Mesothelial cell of epicardium (in vitro differentiated cells): ENCODE measurements around the gene TADA3. TPM values are rescaled to one million over a fixed set of nuclear protein-coding genes. Genes with fewer than 3 reads are reported as not detected.

Source experiments
- DNase-seq, 2 experiments: peaks; one replicate each; pipeline ENCODE4 v3.0.0; 2021; ENCODE audit warnings: low spot score in 2 of 2; ENCODE audit not compliant: unreplicated experiment in 2 of 2
- H3K27ac Mint-ChIP-seq: 2 replicates; pipeline ENCODE4 v1.8.0; 2021; ENCODE audit warnings: mixed read lengths
- H3K27me3 Mint-ChIP-seq: 2 replicates; pipeline ENCODE4 v1.8.0; 2021; ENCODE audit warnings: low read depth, mixed read lengths
- H3K36me3 Mint-ChIP-seq: 2 replicates; pipeline ENCODE4 v1.8.0; 2021; ENCODE audit warnings: mixed read lengths
- H3K4me1 Mint-ChIP-seq: 2 replicates; pipeline ENCODE4 v1.8.0; 2021; ENCODE audit warnings: mixed read lengths
- H3K4me3 Mint-ChIP-seq: 2 replicates; pipeline ENCODE4 v1.8.0; 2021; ENCODE audit warnings: mild to moderate bottlenecking, moderate library complexity, mixed read lengths
- H3K9me3 Mint-ChIP-seq: 2 replicates; pipeline ENCODE4 v1.8.0; 2021; ENCODE audit warnings: mixed read lengths
- CTCF ChIP-seq: fragments of 200-600 bp; sonication (generic); IDR thresholded peaks from one replicate; pipeline ENCODE4 v1.5.0; 2021; ENCODE audit warnings: antibody characterized with exemption; ENCODE audit not compliant: unreplicated experiment
- total RNA-seq: library from RNA; stranded (reverse); gene quantifications from 3 replicates; pipeline ENCODE4 v1.2.1, GENCODE V29; 2021

TADA3 gene
- total RNA-seq, 1 donor from 2014 or later, result 67.2 TPM

DNA sequence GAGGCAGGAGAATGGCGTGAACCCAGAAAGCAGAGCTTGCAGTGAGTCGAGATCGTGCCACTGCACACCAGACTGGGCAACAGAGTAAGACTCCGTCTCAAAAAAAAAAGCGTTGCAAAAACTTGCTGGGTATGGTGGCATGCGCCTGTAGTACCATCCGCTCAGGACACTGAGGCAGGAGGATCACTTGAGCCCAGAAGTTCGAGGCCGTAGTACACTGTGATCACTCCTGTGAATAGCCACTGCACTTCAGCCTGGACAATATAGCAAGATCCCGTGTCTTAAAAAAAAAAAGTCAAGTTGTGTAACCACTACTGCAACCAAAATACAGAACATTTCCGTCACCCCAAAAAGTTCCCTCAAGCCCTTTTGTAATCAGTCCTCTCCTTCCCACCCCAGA, 2.1 kb upstream of the TADA3 start:
- H3K27me3 Mint-ChIP-seq, result no peaks in the 10 kb centered on the region
- peaks cover 22% of the 10 kb centered on the region for H3K4me1 Mint-ChIP-seq
- H3K9me3 Mint-ChIP-seq, result no peaks in the 10 kb centered on the region
- peak overlapping the region; percentile 98 for H3K4me3 Mint-ChIP-seq
- peaks cover 25% of the 10 kb centered on the region for H3K36me3 Mint-ChIP-seq
- no peak for DNase-seq
- no peak for TF ChIP-seq CTCF
- peak overlapping the region; percentile 69 for H3K27ac Mint-ChIP-seq

DNA sequence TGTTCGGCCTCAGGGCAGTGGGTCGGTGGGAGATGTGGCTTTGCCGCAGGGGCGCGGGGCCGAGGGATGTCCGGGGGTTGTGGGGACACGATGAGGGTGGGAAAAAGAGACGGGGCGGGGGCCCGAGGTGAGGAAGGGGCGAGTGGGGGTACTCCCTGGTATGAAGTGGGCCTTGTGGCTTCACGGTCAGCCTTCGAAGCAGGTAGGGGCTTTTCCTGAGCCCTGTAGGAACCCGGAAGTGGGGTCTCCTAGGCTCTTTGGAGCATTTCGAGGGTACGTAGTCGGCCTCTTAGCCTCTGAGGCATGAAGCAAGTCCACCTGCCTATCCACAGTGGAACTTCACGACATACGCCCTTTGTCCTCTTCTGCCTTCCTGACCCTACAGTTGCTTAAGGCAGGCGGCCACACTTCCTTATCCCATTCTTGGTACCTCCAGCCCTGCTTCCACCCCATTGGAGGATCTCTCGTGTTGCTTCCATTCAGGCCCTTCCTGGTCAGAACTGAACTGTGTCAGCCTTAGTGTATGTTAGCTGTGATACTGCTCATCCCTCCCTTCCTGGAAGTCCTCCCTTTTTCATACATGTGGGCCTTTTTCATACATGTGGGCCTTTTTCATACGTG, 998 bp upstream of the TADA3 start:
- no peaks in the 10 kb centered on the region for H3K27me3 Mint-ChIP-seq
- no peaks in the 10 kb centered on the region for H3K9me3 Mint-ChIP-seq
- H3K4me1 Mint-ChIP-seq, result peaks cover 22% of the 10 kb centered on the region
- DNase-seq, result no peak
- H3K4me3 Mint-ChIP-seq, result peak overlapping the region; percentile 98
- no peak for TF ChIP-seq CTCF
- H3K36me3 Mint-ChIP-seq, result peaks cover 29% of the 10 kb centered on the region
- H3K27ac Mint-ChIP-seq, result peak overlapping the region; percentile 100

DNA sequence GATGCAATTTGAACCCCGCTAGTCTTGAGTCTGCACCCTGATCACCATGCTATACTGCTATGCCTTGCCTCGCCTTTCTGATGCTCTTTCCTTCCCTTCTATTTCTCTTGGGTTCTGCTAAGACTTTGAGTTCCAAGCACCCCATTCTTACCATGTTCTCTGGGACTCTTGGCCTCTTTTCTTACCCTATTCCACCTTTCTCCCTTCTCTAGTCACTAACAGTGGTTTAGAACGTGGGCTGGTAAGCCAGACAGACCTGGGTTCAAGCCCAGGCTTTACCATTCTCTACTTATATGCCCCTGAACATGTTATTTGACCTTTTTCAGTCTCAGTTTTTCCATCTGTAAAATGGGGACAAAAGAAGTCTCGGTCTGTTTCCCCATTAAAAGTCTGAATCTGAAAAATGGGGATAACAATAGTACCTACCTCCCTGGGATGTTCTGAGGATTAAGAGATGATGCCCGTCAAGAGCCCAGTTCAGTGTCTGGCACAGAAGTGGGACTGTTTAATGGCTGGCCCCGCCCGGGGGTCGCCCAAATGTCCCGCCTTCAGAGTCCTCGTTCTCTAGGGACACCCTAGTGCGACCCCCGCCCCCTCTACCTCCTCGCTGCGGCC, 376 bp downstream of the TADA3 start:
- Mint-ChIP-seq H3K4me1 (peaks cover 22% of the 10 kb centered on the region), H3K27me3 (no peaks in the 10 kb centered on the region), H3K27ac (peak overlapping the region; percentile 100), H3K4me3 (peak overlapping the region; percentile 98), H3K36me3 (peaks cover 26% of the 10 kb centered on the region), H3K9me3 (no peaks in the 10 kb centered on the region)
- no peak for TF ChIP-seq CTCF
- no peak for DNase-seq

DNA sequence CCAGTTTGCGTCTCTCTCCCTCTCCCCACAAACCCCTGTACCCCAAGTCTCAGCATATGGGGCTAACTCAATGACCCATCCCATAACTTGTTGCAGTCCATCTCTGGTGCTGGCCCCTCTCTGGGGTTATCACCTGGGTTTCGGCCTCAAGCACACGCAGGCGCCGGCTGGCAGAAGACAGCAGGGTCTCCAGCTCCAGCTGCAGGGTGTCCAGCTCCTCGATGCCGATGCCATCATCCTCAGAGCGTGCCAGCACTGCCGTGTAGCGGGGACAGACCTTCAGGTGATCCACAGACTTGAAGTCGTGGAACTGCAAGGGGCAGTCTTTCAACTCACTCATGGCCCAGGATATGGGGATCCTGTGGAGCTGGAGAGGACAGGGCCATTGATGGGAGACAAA, 1.1 kb downstream of the TADA3 start:
- no peak for DNase-seq
- H3K27ac Mint-ChIP-seq, result peak overlapping the region; percentile 100
- H3K4me3 Mint-ChIP-seq, result peak overlapping the region; percentile 98
- H3K4me1 Mint-ChIP-seq, result peaks cover 22% of the 10 kb centered on the region
- no peaks in the 10 kb centered on the region for H3K27me3 Mint-ChIP-seq
- H3K36me3 Mint-ChIP-seq, result peaks cover 31% of the 10 kb centered on the region
- no peak for TF ChIP-seq CTCF
- H3K9me3 Mint-ChIP-seq, result no peaks in the 10 kb centered on the region

- Mint-ChIP-seq H3K36me3 (peaks cover 36% of the 10 kb centered on the region), H3K27ac (no peak overlapping the region), H3K9me3 (no peaks in the 10 kb centered on the region), H3K27me3 (no peaks in the 10 kb centered on the region), H3K4me1 (peaks cover 10% of the 10 kb centered on the region), H3K4me3 (no peak overlapping the region)
- DNase-seq, result no peak
- no peak for TF ChIP-seq CTCF
Observed at GRCh38 chr3:9787714-9788113, 4.6 kb downstream of the TADA3 start.
